Measurements from ENCODE around the gene PEX19.

The PEX19 gene

GRCh38 chr1:160284782-160285344 is at the start of gene PEX19:
PEX19 (minus strand) TSS chr1:160285133; CDS start chr1:160285124, 9 bp downstream.
- peaks cover 9 to 12% of the 10 kb centered on the region in 2 donors for H3K4me1 ChIP-seq (ENCODE audit: control insufficient read depth in 2 of 2, insufficient read depth in 2 of 2, low read length in 2 of 2)
- H3K9me3 ChIP-seq (ENCODE audit: control insufficient read depth in 2 of 2, low read length in 2 of 2), result no peaks in the 10 kb centered on the region
- H3K4me3 ChIP-seq (ENCODE audit: low read length in 2 of 2), result peak within 1 kb of the TSS; percentile 90 to 91
- peak within 1 kb of the TSS; percentile 59 to 75 for H3K27ac ChIP-seq (ENCODE audit: low read depth in 2 of 2, low read length in 2 of 2)
- peak within 1 kb of the TSS; percentile 93 to 95 for H3K9ac ChIP-seq (ENCODE audit: low read depth in 1 of 2, low read length in 2 of 2)
- peaks cover 23 to 42% of the 10 kb centered on the region in 2 donors for H3K36me3 ChIP-seq (ENCODE audit: control insufficient read depth in 2 of 2, insufficient read depth in 2 of 2, low read length in 2 of 2)
- H3K27me3 ChIP-seq (ENCODE audit: control insufficient read depth in 2 of 2, insufficient read depth in 2 of 2, low read length in 2 of 2), result no peaks in the 10 kb centered on the region

- no peaks in the 10 kb centered on the region for H3K27me3 ChIP-seq (ENCODE audit: control insufficient read depth in 2 of 2, insufficient read depth in 2 of 2, low read length in 2 of 2)
- no peaks in the 10 kb centered on the region for H3K9me3 ChIP-seq (ENCODE audit: control insufficient read depth in 2 of 2, low read length in 2 of 2)
Measured at GRCh38 chr1:160332516-160332915, 47.6 kb upstream of the PEX19 start.

GRCh38 chr1:160330119-160330518 is 45.2 kb upstream of the PEX19 start:
- Histone ChIP-seq H3K4me1 (ENCODE audit: control insufficient read depth in 2 of 2, insufficient read depth in 2 of 2, low read length in 2 of 2) (no peaks in the 10 kb centered on the region), H3K9me3 (ENCODE audit: control insufficient read depth in 2 of 2, low read length in 2 of 2) (no peaks in the 10 kb centered on the region), H3K27ac (ENCODE audit: low read depth in 2 of 2, low read length in 2 of 2) (no peak overlapping the region), H3K36me3 (ENCODE audit: control insufficient read depth in 2 of 2, insufficient read depth in 2 of 2, low read length in 2 of 2) (peaks cover 80 to 82% of the 10 kb centered on the region in 2 donors), H3K9ac (ENCODE audit: low read depth in 1 of 2, low read length in 2 of 2) (no peak overlapping the region), H3K4me3 (ENCODE audit: low read length in 2 of 2) (no peak overlapping the region), H3K27me3 (ENCODE audit: control insufficient read depth in 2 of 2, insufficient read depth in 2 of 2, low read length in 2 of 2) (no peaks in the 10 kb centered on the region)

More at GRCh38 chr1:160332516-160332915, 47.6 kb upstream of the PEX19 start:
- Histone ChIP-seq H3K4me3 (ENCODE audit: low read length in 2 of 2) (no peak overlapping the region), H3K4me1 (ENCODE audit: control insufficient read depth in 2 of 2, insufficient read depth in 2 of 2, low read length in 2 of 2) (no peaks in the 10 kb centered on the region), H3K9ac (ENCODE audit: low read depth in 1 of 2, low read length in 2 of 2) (no peak overlapping the region), H3K36me3 (ENCODE audit: control insufficient read depth in 2 of 2, insufficient read depth in 2 of 2, low read length in 2 of 2) (peaks cover 65 to 78% of the 10 kb centered on the region in 2 donors), H3K27ac (ENCODE audit: low read depth in 2 of 2, low read length in 2 of 2) (no peak overlapping the region)

GRCh38 chr1:160328184-160328583 is 43.3 kb upstream of the PEX19 start:
- Histone ChIP-seq H3K4me1 (ENCODE audit: control insufficient read depth in 2 of 2, insufficient read depth in 2 of 2, low read length in 2 of 2) (no peaks in the 10 kb centered on the region), H3K9me3 (ENCODE audit: control insufficient read depth in 2 of 2, low read length in 2 of 2) (no peaks in the 10 kb centered on the region), H3K27me3 (ENCODE audit: control insufficient read depth in 2 of 2, insufficient read depth in 2 of 2, low read length in 2 of 2) (no peaks in the 10 kb centered on the region), H3K27ac (ENCODE audit: low read depth in 2 of 2, low read length in 2 of 2) (no peak overlapping the region), H3K36me3 (ENCODE audit: control insufficient read depth in 2 of 2, insufficient read depth in 2 of 2, low read length in 2 of 2) (peaks cover 68 to 80% of the 10 kb centered on the region in 2 donors), H3K4me3 (ENCODE audit: low read length in 2 of 2) (no peak overlapping the region), H3K9ac (ENCODE audit: low read depth in 1 of 2, low read length in 2 of 2) (no peak overlapping the region)

GRCh38 chr1:160326418-160326817 is 41.5 kb upstream of the PEX19 start:
- Histone ChIP-seq H3K9me3 (ENCODE audit: control insufficient read depth in 2 of 2, low read length in 2 of 2) (no peaks in the 10 kb centered on the region), H3K27ac (ENCODE audit: low read depth in 2 of 2, low read length in 2 of 2) (no peak overlapping the region), H3K9ac (ENCODE audit: low read depth in 1 of 2, low read length in 2 of 2) (no peak overlapping the region), H3K27me3 (ENCODE audit: control insufficient read depth in 2 of 2, insufficient read depth in 2 of 2, low read length in 2 of 2) (no peaks in the 10 kb centered on the region), H3K4me1 (ENCODE audit: control insufficient read depth in 2 of 2, insufficient read depth in 2 of 2, low read length in 2 of 2) (no peaks in the 10 kb centered on the region), H3K4me3 (ENCODE audit: low read length in 2 of 2) (no peak overlapping the region), H3K36me3 (ENCODE audit: control insufficient read depth in 2 of 2, insufficient read depth in 2 of 2, low read length in 2 of 2) (peaks cover 66 to 77% of the 10 kb centered on the region in 2 donors)

- Histone ChIP-seq H3K27ac (ENCODE audit: low read depth in 2 of 2, low read length in 2 of 2) (no peak overlapping the region), H3K4me1 (ENCODE audit: control insufficient read depth in 2 of 2, insufficient read depth in 2 of 2, low read length in 2 of 2) (no peaks in the 10 kb centered on the region), H3K27me3 (ENCODE audit: control insufficient read depth in 2 of 2, insufficient read depth in 2 of 2, low read length in 2 of 2) (no peaks in the 10 kb centered on the region), H3K9ac (ENCODE audit: low read depth in 1 of 2, low read length in 2 of 2) (no peak overlapping the region), H3K9me3 (ENCODE audit: control insufficient read depth in 2 of 2, low read length in 2 of 2) (no peaks in the 10 kb centered on the region), H3K4me3 (ENCODE audit: low read length in 2 of 2) (no peak overlapping the region), H3K36me3 (ENCODE audit: control insufficient read depth in 2 of 2, insufficient read depth in 2 of 2, low read length in 2 of 2) (peaks cover 58 to 69% of the 10 kb centered on the region in 2 donors)
Measured at GRCh38 chr1:160325252-160325651, 40.3 kb upstream of the PEX19 start.

GRCh38 chr1:160322831-160323230 is 37.9 kb upstream of the PEX19 start:
- no peak overlapping the region for H3K9ac ChIP-seq (ENCODE audit: low read depth in 1 of 2, low read length in 2 of 2)
- peaks cover 50 to 63% of the 10 kb centered on the region in 2 donors for H3K36me3 ChIP-seq (ENCODE audit: control insufficient read depth in 2 of 2, insufficient read depth in 2 of 2, low read length in 2 of 2)
- no peak overlapping the region for H3K4me3 ChIP-seq (ENCODE audit: low read length in 2 of 2)
- H3K4me1 ChIP-seq (ENCODE audit: control insufficient read depth in 2 of 2, insufficient read depth in 2 of 2, low read length in 2 of 2), result no peaks in the 10 kb centered on the region
- no peak overlapping the region for H3K27ac ChIP-seq (ENCODE audit: low read depth in 2 of 2, low read length in 2 of 2)
- H3K9me3 ChIP-seq (ENCODE audit: control insufficient read depth in 2 of 2, low read length in 2 of 2), result no peaks in the 10 kb centered on the region
- H3K27me3 ChIP-seq (ENCODE audit: control insufficient read depth in 2 of 2, insufficient read depth in 2 of 2, low read length in 2 of 2), result no peaks in the 10 kb centered on the region

GRCh38 chr1:160315359-160315758 is 30.4 kb upstream of the PEX19 start:
- H3K36me3 ChIP-seq (ENCODE audit: control insufficient read depth in 2 of 2, insufficient read depth in 2 of 2, low read length in 2 of 2), result peaks cover 64 to 69% of the 10 kb centered on the region in 2 donors
- no peak overlapping the region for H3K27ac ChIP-seq (ENCODE audit: low read depth in 2 of 2, low read length in 2 of 2)
- no peaks in the 10 kb centered on the region for H3K9me3 ChIP-seq (ENCODE audit: control insufficient read depth in 2 of 2, low read length in 2 of 2)
- H3K9ac ChIP-seq (ENCODE audit: low read depth in 1 of 2, low read length in 2 of 2), result no peak overlapping the region
- H3K4me1 ChIP-seq (ENCODE audit: control insufficient read depth in 2 of 2, insufficient read depth in 2 of 2, low read length in 2 of 2), result no peaks in the 10 kb centered on the region
- no peaks in the 10 kb centered on the region for H3K27me3 ChIP-seq (ENCODE audit: control insufficient read depth in 2 of 2, insufficient read depth in 2 of 2, low read length in 2 of 2)
- no peak overlapping the region for H3K4me3 ChIP-seq (ENCODE audit: low read length in 2 of 2)

- Histone ChIP-seq H3K9ac (ENCODE audit: low read depth in 1 of 2, low read length in 2 of 2) (no peak overlapping the region), H3K27ac (ENCODE audit: low read depth in 2 of 2, low read length in 2 of 2) (no peak overlapping the region), H3K4me3 (ENCODE audit: low read length in 2 of 2) (no peak overlapping the region), H3K4me1 (ENCODE audit: control insufficient read depth in 2 of 2, insufficient read depth in 2 of 2, low read length in 2 of 2) (no peaks in the 10 kb centered on the region), H3K9me3 (ENCODE audit: control insufficient read depth in 2 of 2, low read length in 2 of 2) (no peaks in the 10 kb centered on the region), H3K27me3 (ENCODE audit: control insufficient read depth in 2 of 2, insufficient read depth in 2 of 2, low read length in 2 of 2) (no peaks in the 10 kb centered on the region), H3K36me3 (ENCODE audit: control insufficient read depth in 2 of 2, insufficient read depth in 2 of 2, low read length in 2 of 2) (peaks cover 84 to 87% of the 10 kb centered on the region in 2 donors)
Measured at GRCh38 chr1:160309571-160309970, 24.6 kb upstream of the PEX19 start.

GRCh38 chr1:160309185-160309557 is 24.2 kb upstream of the PEX19 start:
- Histone ChIP-seq H3K4me3 (ENCODE audit: low read length in 2 of 2) (no peak overlapping the region), H3K27ac (ENCODE audit: low read depth in 2 of 2, low read length in 2 of 2) (no peak overlapping the region), H3K27me3 (ENCODE audit: control insufficient read depth in 2 of 2, insufficient read depth in 2 of 2, low read length in 2 of 2) (no peaks in the 10 kb centered on the region), H3K4me1 (ENCODE audit: control insufficient read depth in 2 of 2, insufficient read depth in 2 of 2, low read length in 2 of 2) (no peaks in the 10 kb centered on the region), H3K9ac (ENCODE audit: low read depth in 1 of 2, low read length in 2 of 2) (no peak overlapping the region), H3K36me3 (ENCODE audit: control insufficient read depth in 2 of 2, insufficient read depth in 2 of 2, low read length in 2 of 2) (peaks cover 84 to 87% of the 10 kb centered on the region in 2 donors), H3K9me3 (ENCODE audit: control insufficient read depth in 2 of 2, low read length in 2 of 2) (no peaks in the 10 kb centered on the region)

Measured in mucosa of rectum (tissue), 2 donors.